HEK293 (cell line): ENCODE data around the gene RYR2.

Source experiments
- CTCF ChIP-seq: fragments of 450-650 bp; formaldehyde crosslinking; IDR thresholded peaks from 2 replicates; pipeline ENCODE4 v1.5.1; 2016; ENCODE audit warnings: missing biosample characterization, missing genetic modification characterization
- HOXA7 ChIP-seq: sonication (generic); formaldehyde crosslinking; IDR thresholded peaks from 2 replicates; pipeline ENCODE4 v1.8.1; 2022; ENCODE audit warnings: missing genetic modification reagents, borderline replicate concordance
- ZNF692 ChIP-seq: fragments of 450-650 bp; formaldehyde crosslinking; IDR thresholded peaks from 2 replicates; pipeline ENCODE4 v1.5.1; 2016; ENCODE audit warnings: missing biosample characterization, missing genetic modification characterization

- TF ChIP-seq ZNF692 (tag by site-specific recombination) (no peak), CTCF (tag by site-specific recombination) (no peak), HOXA7 (CRISPR knock-in tag) (no peak)
Observed at GRCh38 chr1:237352747-237353146, 310.8 kb downstream of the RYR2 start.
